Activated T-cell treated with anti-CD3 and anti-CD28 coated beads, Interleukin-2, amount 50 U/mL, for 72 hours (primary cell): Measurements from ENCODE around the gene POTEM. TPM values are rescaled to one million over a fixed set of nuclear protein-coding genes. Genes with fewer than 3 reads are reported as not detected.
"Not testable (repeated sequence)": the region's sequence is repeated elsewhere in the genome, so short reads cannot be mapped to it uniquely, and the experiment has no call there.

ENCODE experiments used
- ATAC-seq, 2 donors: fragments of 150-1000 bp; cut with Tn5 transposase; replicated peaks in 1 of 2; 2 replicates each; pipeline ENCODE4 v1.10.0; 2021; ENCODE audit warnings: moderate library complexity in 2 of 2, mild to moderate bottlenecking in 1 of 2
- DNase-seq, 2 donors: peaks; one replicate each; pipeline ENCODE4 v3.0.0; 2021 to 2022; ENCODE audit warnings: mixed read lengths in 1 of 2
- H3K27ac Mint-ChIP-seq: one replicate; pipeline ENCODE4 v1.8.0; 2022; ENCODE audit warnings: mild to moderate bottlenecking, moderate library complexity, mixed read lengths
- H3K27me3 Mint-ChIP-seq: one replicate; pipeline ENCODE4 v1.8.0; 2022; ENCODE audit warnings: low read depth, mixed read lengths
- H3K36me3 Mint-ChIP-seq, 2 donors: one replicate each; pipeline ENCODE4 v1.8.0; 2022; ENCODE audit warnings: mixed read lengths in 2 of 2, mild to moderate bottlenecking in 1 of 2; ENCODE audit not compliant: insufficient read depth in 2 of 2
- H3K4me1 Mint-ChIP-seq: one replicate; pipeline ENCODE4 v1.8.0; 2022; ENCODE audit warnings: low read depth, mixed read lengths
- H3K4me3 Mint-ChIP-seq, 2 donors: one replicate each; pipeline ENCODE4 v1.8.0; 2022; ENCODE audit warnings: mild to moderate bottlenecking in 2 of 2, mixed read lengths in 2 of 2, moderate library complexity in 2 of 2
- H3K9me3 Mint-ChIP-seq, 2 donors: one replicate each; pipeline ENCODE4 v1.8.0; 2022; ENCODE audit warnings: mixed read lengths in 2 of 2
- total RNA-seq, 2 donors: library from RNA; stranded (reverse); gene quantifications; one replicate each; pipeline ENCODE4 v1.2.3, GENCODE V29; 2022

The POTEM gene
- not detected for total RNA-seq

DNA sequence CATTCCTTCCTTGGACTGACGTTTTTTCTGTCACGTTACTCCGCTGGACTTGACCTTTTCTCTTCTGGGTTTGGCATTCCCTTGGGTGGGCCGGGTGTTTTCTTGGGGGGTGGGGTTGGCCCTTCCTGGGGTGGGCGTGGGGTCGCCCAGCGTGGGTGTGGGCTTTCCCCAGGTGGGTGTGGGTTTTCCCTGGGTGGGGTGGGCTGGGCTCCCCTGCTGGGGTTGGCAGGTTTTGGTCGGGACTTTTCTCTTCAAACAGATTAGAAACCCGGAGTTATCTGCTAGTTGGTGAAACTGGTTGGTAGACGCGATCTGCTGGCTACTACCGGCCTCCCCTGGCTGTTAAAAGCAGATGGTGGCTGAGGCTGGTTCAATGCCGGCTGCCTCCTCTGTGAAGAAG lies at the start of gene POTEM:
POTEM (plus strand) TSS at position 301 of the 400 bp plus-strand sequence; CDS start at position 353, 52 bp downstream.
- H3K27ac Mint-ChIP-seq, H3K4me1 Mint-ChIP-seq, H3K9me3 Mint-ChIP-seq, H3K27me3 Mint-ChIP-seq, DNase-seq, ATAC-seq, H3K36me3 Mint-ChIP-seq, H3K4me3 Mint-ChIP-seq: not testable (repeated sequence)

DNA sequence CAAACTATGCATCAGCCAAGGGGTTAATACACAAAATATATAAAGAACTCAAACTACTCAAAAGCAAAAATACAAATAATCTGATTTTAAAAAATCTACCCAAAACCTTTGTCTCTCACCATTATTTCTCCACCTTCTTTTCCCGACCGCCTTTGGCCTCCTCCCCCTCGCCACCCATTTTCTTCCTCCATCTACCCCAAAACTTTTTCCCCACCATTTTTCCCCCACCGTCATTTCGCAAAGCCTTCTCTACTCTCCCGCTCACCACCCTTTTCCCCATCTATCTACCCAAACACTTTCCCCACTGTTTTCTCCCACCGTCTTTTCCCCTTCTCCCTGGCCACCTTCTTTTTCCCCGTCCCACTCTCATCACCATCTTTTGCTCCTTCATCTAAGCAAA lies 48.9 kb upstream of the POTEM start:
- H3K27ac Mint-ChIP-seq, H3K9me3 Mint-ChIP-seq, ATAC-seq, H3K4me3 Mint-ChIP-seq, H3K36me3 Mint-ChIP-seq, H3K4me1 Mint-ChIP-seq, DNase-seq, H3K27me3 Mint-ChIP-seq: not testable (repeated sequence)

DNA sequence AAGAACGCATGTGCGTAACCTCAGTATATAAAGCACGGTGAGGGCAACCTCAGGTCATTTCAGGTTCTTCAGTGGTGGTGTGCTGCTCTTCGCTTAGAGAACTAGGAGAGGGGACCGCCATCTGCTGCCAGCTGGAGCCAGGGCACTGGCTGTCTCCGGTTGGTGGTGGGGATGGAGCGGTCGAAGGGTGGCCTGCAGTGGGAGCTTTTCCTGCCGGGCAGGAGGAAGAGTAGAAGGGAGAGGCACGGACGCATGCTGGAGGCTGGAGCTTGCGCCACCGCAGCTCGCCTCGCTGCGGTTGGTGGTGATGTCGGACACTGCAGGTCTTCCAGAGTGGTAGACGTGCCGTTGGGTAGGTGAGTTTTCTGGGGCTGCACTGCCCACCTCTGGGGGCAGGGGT lies 47.2 kb upstream of the POTEM start:
- not testable (repeated sequence) for H3K4me1 Mint-ChIP-seq, H3K27ac Mint-ChIP-seq, H3K4me3 Mint-ChIP-seq, H3K27me3 Mint-ChIP-seq, ATAC-seq, DNase-seq, H3K36me3 Mint-ChIP-seq, H3K9me3 Mint-ChIP-seq

DNA sequence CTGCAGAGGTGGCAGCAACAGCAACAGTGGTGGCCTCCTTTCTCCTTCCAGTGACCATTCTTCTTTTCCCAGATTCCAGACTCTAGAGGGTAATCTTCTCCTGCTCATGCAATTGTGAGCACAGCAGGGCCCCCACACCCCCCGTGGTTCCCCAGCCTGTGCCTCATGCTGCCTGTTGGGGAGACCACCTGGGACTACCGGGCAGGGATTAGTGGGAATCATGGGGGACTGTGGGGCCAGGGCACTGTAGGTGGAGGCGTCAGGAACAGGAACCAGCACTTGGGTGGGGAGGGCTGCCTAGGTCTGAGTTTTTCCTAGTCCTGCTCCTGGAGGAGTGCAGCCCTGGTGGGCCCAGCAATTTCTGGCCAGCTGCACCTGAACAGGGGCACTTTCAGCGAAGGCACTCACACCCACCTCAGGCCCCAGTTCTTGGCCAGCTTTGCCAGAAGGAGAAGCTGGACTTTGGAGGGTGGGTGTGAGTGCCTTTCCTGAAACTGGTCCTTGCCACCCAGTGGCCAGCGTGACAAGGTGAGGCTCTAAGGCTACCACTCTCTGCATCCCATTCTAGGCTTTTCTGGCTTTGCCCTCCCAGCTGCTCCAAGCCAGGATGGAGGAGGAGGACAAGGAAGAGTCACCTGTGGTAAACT lies 46.1 kb upstream of the POTEM start:
- H3K36me3 Mint-ChIP-seq, DNase-seq, H3K9me3 Mint-ChIP-seq, H3K27me3 Mint-ChIP-seq, H3K4me3 Mint-ChIP-seq, ATAC-seq, H3K4me1 Mint-ChIP-seq, H3K27ac Mint-ChIP-seq: not testable (repeated sequence)

DNA sequence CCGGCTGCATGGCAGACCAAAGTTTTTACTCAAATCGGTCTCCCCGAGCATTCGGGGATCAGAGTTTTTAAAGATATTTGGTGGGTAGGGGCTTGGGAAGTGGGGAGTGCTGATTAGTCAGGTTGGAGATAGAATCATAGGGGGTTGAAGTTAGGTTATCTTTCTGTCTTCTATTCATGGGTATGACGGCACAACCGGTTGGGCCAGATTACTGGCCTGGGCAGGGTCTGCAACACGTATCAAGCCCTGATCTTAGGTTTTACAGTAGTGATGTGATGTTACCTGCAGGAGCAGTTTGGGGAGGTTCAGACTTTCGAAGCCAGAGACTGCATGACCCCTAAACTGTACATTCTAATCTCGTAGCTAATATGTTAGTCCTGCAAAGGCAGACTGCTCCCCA lies 30.4 kb upstream of the POTEM start:
- not testable (repeated sequence) for H3K4me3 Mint-ChIP-seq, H3K27ac Mint-ChIP-seq, H3K9me3 Mint-ChIP-seq, ATAC-seq, H3K27me3 Mint-ChIP-seq, DNase-seq, H3K36me3 Mint-ChIP-seq, H3K4me1 Mint-ChIP-seq

DNA sequence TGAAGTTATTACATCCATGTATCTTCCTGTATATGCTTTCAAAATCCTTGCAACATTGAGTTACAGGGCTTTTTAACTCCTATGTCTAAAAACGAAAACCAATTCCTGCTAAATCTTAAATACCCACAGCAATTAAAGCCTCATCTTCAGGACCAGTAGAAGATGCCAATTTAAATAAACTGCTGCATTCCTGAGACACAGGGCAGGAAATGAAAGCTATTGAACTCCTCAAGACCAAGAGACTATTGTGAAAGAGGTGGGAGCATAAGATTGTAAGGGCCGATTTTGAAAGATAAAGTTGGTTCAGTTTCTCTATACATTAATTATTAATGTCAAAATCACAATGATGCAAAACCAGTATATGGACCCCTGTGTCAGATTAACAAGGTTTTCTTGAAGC lies 28.5 kb upstream of the POTEM start:
- not testable (repeated sequence) for H3K27ac Mint-ChIP-seq, ATAC-seq, H3K36me3 Mint-ChIP-seq, H3K4me1 Mint-ChIP-seq, DNase-seq, H3K27me3 Mint-ChIP-seq, H3K9me3 Mint-ChIP-seq, H3K4me3 Mint-ChIP-seq

DNA sequence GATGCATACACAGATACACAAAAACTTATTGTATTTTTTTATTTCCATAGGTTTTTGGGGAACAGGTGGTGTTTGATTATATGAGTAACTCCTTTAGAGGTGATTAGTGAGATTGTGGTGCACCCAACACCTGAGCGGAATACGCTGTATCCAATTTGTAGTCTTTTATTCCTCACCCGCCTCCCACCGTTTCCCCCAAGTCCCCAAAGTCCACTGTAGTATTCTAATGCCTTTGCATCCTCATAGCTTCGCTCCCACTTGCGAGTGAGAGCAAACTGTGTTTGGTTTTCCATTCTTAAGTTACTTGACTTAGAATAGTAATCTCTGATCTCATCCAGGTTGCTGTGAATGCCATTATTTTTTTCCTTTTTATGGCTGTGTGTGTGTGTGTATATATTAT lies 17.3 kb upstream of the POTEM start:
- not testable (repeated sequence) for ATAC-seq, H3K4me3 Mint-ChIP-seq, H3K4me1 Mint-ChIP-seq, DNase-seq, H3K27ac Mint-ChIP-seq, H3K27me3 Mint-ChIP-seq, H3K9me3 Mint-ChIP-seq, H3K36me3 Mint-ChIP-seq

DNA sequence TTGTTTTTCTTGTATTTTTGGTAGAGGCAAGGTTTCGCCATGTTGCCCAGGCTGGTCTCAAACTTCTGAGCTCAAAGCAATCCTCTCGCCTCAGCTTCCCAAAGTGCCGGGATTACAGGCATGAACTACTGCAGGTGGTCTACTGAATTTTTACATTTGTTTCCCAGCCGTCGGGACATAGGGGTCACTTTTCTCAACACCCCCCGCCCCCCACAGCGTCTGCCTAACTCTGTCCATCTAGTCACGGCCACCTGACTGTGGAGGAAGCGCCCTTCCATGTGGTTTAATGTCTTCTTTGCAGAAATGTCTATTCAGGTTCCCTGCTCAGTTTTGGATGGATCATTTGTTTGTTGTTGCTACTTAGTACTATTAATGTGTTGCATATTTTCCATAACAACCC lies 14.1 kb upstream of the POTEM start:
- not testable (repeated sequence) for H3K4me1 Mint-ChIP-seq, H3K4me3 Mint-ChIP-seq, ATAC-seq, DNase-seq, H3K27ac Mint-ChIP-seq, H3K36me3 Mint-ChIP-seq, H3K9me3 Mint-ChIP-seq, H3K27me3 Mint-ChIP-seq

DNA sequence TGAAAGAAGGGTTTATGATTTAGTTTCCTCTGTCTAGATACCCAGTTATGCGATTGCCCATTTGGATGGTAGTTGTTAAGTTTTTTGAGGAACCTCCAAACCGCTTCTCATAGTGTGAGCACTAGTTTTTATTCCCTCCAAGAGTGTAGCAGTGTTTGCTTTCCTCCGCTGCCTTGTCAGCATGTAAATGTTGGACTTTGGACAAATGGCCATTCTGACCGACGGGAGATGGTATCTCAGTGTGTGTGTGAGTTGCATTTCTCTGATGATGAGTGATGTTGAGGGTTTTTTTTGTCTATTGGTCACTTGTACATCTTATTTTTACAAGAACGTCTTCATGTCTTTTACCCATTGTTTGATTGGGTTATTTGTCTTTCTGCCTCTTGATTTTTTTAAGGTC lies 11.4 kb upstream of the POTEM start:
- not testable (repeated sequence) for H3K27ac Mint-ChIP-seq, ATAC-seq, H3K36me3 Mint-ChIP-seq, DNase-seq, H3K4me3 Mint-ChIP-seq, H3K27me3 Mint-ChIP-seq, H3K9me3 Mint-ChIP-seq, H3K4me1 Mint-ChIP-seq

DNA sequence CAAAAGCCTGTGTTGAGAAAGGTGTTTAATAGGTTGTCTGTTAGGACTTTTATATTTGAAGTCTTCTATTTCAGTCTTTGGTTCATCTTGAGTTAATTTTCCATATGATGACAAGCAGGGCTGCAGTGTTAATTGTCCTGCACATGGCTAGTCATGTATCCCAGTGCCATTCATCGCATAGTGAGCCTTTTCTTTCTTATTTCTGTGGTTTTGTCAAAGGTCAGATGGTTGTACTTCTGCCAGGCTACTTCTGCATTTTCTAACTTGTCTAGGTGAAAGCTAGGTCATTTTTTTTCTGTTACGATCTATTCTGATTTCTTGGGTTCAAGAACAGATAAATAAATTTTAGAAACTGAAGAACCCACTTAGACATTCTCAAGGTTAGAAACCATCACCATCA lies 5.7 kb upstream of the POTEM start:
- ATAC-seq, H3K27me3 Mint-ChIP-seq, H3K4me3 Mint-ChIP-seq, H3K9me3 Mint-ChIP-seq, DNase-seq, H3K36me3 Mint-ChIP-seq, H3K27ac Mint-ChIP-seq, H3K4me1 Mint-ChIP-seq: not testable (repeated sequence)

DNA sequence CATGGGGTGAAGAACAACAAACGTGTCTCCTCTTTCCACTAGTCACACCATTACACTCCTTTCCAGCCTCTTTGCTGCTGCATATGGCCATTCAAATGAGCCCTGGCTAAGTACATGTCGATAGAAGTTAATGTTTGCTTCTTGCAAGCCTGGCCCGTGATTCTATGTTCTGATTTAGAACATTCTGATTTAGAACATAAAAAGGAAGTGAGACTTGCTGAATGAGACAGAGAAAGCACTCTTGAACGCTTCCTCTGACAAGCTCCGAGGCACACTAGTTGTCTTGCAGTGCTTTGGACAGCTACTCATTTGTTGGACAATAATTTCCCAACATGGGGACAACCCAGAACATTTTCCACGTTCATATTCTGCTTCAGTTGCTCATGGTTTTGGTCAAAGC lies 5.1 kb upstream of the POTEM start:
- not testable (repeated sequence) for DNase-seq, ATAC-seq, H3K4me1 Mint-ChIP-seq, H3K9me3 Mint-ChIP-seq, H3K27ac Mint-ChIP-seq, H3K4me3 Mint-ChIP-seq, H3K27me3 Mint-ChIP-seq, H3K36me3 Mint-ChIP-seq

DNA sequence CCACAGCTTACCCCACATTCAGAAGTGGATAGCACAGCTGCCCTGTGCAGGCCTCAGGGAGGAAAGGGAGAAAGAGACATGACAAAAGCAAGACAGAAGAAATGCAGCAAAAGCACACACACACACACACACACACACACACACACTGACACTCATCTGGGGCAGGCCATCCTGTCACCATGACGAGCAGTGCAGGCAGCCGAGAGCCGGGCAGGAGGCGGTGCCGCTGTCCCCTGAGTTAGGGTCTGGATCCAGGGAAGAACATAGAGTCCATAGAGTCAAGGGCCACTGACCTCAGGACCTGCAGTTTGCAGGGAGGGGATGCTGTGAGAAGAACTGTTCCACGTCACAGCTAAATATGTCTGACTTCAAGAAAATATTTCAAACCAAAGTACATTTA lies 4.0 kb upstream of the POTEM start:
- H3K4me3 Mint-ChIP-seq, H3K27ac Mint-ChIP-seq, ATAC-seq, H3K27me3 Mint-ChIP-seq, DNase-seq, H3K36me3 Mint-ChIP-seq, H3K9me3 Mint-ChIP-seq, H3K4me1 Mint-ChIP-seq: not testable (repeated sequence)

DNA sequence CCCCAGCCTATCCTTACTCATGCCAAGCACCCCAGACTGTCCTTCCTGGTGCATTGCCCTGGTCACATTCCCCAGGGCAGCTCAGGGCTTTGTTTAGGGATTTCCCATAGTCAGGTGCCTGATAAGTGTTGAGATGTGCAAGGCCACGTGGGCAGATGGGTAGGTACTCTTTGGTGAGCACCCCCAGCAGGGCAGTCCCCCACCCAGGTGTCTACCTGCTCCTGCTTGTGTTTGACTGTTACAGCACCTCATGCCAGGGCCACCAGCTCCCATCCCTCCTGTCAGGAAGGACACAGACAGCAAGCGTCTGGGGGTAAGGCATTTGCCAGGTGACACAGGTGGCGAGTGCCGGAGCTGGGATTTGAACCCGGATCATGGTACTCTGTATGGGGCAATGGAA lies 2.4 kb upstream of the POTEM start:
- DNase-seq, H3K4me3 Mint-ChIP-seq, ATAC-seq, H3K9me3 Mint-ChIP-seq, H3K27ac Mint-ChIP-seq, H3K27me3 Mint-ChIP-seq, H3K36me3 Mint-ChIP-seq, H3K4me1 Mint-ChIP-seq: not testable (repeated sequence)

DNA sequence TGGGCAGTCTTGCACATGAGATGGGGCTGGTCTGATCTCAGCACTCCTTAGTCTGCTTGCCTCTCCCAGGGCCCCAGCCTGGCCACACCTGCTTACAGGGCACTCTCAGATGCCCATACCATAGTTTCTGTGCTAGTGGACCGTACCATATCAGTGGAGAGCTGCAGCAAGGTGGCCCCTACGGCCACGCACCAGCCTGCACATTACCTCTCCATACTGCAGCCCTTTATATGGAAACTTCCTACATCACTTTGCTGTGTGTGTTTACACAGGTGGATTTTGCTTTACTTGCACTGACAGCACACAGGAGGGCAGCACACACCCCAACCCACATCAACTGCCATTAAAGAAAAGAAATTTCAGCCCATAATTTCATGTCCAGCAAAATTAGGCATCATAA lies 35.3 kb downstream of the POTEM start:
- not testable (repeated sequence) for H3K27me3 Mint-ChIP-seq, H3K4me1 Mint-ChIP-seq, H3K9me3 Mint-ChIP-seq, H3K27ac Mint-ChIP-seq, ATAC-seq, DNase-seq, H3K4me3 Mint-ChIP-seq, H3K36me3 Mint-ChIP-seq
